ENCODE measurements around the gene RUNDC3A. TPM values are rescaled to one million over a fixed set of nuclear protein-coding genes. Genes with fewer than 3 reads are reported as not detected.

Gene RUNDC3A
- total RNA-seq, 1 donor from 2014 or later: 0.45 TPM

DNA sequence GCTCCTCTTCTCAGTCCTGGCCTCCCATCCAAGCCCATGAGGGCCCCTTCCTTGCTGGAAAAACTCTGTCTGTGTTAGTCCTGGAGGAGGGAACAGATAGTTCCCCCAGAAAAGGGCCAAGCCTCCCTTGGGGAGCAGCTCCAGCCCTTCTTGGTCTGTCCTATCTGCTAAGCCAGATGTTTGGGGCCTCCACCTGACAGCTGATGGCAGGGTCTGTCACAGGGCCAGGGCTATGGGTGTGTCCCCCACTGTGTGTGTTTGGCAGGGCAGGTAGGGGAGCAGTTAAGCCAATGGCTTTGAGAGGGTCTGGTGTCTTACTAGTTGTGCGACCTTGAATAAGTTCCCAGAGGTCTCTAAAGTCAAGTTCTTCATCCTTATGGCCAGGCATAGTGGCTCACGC is 26.8 kb upstream of the RUNDC3A start:
- intact Hi-C loops (cut with micrococcal nuclease): no loop called here
- DNase-seq: no peak

DNA sequence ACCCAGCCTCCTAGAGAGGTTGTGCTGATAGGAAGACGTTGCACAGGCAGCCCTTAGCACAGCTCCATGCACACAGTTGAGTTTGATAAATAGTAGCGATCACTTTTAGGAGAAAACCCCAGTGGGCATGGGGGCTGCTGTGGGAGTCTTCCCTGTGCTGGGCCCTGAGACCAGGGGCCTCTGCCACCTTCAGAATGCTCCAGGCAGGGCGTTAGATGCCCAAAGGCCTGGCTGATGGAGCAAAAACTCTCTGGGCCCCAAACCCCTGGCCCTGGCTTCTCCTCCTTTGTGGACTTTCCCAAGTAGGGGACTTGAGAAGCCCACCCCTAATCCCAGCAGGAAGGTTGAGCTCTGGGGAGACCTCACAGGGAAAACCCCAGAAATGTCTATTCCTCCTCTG is 26.1 kb upstream of the RUNDC3A start:
- no peak for DNase-seq
- intact Hi-C loops (cut with micrococcal nuclease): no loop called here
- ATAC-seq: no peak

More for the DNA sequence above, 26.8 kb upstream of the RUNDC3A start:
- no peak for ATAC-seq

DNA sequence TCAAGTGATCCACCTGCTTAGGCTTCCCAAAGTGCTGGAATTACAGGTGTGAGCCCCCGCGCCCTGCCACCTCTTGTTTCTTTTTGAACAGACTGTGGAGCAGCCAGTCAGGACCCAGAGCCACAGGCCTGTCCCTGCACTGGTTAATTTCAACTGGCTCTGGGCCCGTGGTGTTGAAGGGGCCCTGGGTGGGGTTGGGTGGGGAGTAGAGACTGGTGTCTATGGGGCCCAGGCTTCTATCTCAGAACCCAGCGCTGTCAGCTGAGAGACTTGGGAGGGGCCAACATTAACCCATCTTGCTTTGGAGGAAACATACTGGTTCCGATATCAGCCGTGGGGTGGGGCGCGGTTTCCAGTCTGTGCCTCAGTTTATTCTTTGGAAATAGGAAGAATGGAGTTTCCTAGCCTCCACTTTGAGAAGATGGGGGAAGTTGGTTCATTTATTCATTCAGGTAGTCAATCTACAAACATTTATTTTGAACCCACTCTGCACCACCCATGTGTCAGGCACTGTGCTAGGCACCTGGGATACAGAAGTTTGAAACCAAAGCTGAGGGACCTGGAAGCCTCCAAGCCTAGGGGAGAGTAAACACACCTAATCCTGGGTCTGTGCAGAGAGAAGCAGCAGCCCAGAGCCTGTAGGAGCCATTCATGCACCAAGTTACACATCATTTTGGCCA is 24.9 kb upstream of the RUNDC3A start:
- ATAC-seq (no peak), DNase-seq (no peak)
- intact Hi-C loops (cut with micrococcal nuclease): no loop called here

DNA sequence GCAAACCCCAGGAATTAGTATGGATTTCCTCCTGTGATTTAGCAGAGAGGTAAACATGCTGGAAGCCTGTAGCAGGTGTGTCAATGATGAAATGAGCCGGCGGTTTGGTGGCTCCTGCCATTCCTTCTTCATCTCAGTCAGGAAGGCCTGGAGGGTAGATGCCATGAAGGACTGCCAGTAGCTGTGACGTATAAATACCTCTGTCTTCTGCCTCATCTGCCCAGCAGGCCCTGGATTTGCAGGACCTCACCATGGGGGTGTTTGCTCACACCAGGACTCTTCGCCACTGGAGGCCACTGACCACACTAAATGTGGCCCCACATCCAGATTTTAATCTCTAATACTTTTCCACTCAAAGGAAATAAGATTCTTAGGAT is 24.4 kb upstream of the RUNDC3A start:
- no peak for ATAC-seq
- intact Hi-C loops (cut with micrococcal nuclease): no loop called here

DNA sequence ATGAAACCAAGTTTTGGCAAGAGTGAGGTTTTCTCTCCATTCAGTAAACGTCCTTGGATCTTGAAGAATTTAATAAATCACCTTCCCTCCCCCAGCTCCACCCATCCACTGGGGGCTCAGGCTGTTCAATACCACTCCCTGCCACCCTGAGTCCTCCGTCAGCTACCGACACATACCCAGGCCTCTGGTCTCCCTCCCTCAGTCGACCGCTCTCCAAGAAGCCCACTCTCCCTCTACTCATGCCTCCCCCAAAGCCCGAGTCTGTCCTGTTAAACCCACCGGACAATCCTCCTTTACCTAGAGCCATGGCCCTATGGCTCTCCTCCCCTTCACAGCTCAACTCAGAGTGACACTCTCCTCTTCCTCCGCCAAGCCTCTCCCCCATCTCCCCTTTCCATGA is 20.8 kb upstream of the RUNDC3A start:
- DNase-seq (no peak), ATAC-seq (no peak)
- intact Hi-C loops (cut with micrococcal nuclease): no loop called here

More for the DNA sequence above, 24.4 kb upstream of the RUNDC3A start:
- no peak for DNase-seq

DNA sequence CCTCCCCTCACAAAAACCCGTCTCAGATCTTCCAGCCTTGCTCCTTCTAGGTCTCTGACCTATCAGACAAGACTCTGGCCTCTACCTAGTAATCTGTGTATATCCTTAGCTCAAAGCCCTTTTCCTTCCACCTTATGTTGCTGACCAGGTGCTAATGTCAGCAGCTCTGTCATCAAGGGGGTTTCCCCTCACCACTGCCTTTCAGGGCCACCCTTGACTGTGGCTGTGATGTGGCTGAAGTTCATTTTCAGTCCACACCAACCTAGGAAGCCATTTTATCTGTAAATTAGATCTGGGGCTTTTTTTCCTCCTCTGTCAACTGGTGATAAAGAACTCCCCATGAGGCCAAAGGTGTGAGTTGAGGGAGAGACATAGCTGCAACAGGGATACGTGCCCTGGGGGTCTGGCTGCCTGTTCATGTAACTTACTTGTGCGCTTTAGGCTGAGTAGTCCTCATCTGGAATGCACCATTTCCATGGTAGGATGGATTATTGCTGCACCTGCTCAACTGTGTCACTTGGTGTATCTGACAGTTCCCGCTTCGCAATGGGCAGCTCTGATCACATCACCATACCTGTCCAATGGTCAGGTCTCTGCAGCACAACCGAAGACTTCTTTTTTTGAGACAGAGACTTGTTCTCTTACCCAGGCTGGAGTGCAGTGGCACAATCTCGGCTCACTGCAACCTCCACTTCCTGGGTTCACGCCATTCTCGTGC is 14.7 kb upstream of the RUNDC3A start:
- no peak for ATAC-seq
- no peak for DNase-seq
- intact Hi-C loops (cut with micrococcal nuclease): no loop called here

DNA sequence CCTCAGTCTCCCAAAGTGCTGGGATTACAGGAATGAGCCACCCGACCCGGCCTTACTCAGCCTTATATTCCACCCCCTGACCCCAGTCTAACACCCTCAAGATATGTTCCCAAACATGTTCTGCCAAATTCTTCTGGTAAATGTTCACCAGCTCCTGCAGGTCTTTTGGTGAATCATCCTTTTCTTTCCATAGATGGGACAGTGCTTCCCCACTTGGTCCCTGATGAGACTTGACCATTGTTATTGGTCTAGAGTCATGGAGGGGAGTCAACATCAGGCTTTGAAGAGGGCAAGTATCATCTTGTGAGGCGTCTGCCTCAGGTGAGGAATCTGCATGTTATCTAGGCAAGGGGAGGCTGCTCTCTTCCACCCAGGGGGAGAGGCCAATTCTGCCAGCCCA is 10.4 kb upstream of the RUNDC3A start:
- intact Hi-C loops (cut with micrococcal nuclease): no loop called here
- DNase-seq (no peak), ATAC-seq (no peak)

DNA sequence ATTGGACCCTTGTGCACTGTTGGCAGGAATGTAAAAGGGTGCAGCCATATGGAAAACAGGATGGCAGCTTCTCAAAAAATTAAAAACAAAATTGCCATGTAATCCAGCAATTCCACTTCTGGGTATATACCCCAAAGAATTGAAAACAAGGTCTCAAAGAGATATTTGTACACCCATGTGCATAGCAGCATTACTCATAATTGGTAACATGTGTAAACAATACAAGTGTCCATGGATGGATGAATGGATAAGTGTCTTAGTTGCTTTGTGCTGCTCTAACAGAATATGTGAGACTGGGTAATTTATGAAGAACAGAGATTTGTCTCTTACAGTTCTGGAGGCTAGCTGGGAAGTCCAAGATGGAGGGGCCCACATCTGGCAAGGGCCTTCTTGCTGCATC is 3.8 kb upstream of the RUNDC3A start:
- DNase-seq (no peak), ATAC-seq (no peak)
- intact Hi-C loops (cut with micrococcal nuclease): no loop called here

DNA sequence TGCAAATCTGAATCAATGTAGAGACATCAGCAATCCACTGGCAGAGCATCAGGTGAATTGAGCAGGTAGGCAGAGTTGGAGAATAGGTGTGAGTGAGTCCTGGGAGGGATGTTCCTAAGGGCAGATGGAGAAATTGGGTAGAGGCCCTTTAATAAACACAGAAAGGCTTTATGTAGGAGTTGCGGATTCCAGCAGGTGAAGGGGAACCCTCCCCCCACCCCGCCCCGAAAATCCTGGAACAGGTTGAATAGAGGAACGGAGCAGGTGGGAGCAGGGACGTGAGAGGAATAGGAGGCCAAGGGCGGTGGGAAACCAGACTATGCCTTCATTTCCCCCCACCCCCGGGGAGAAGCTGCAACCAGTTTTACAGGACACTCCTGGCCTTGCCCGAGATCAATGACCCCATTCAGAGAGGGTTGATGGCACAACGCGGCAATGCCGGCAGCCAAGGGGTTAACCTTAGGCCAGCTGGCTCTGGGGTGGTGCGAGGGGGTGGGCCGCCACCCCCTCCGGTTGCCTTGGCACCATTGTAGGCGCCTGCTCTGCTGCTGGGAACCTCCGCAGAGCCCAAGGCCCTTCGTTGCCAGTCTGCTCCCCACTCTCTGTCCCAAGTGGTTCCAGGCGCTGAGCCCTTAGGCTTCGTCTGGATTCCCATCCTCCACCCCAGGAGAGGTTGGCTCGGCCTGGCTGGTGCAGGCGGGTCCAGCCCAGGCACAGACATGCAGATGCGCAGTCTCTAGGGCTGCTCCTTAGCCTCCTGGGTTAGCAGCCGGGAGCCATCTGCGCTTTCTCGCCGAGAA is 814 bp upstream of the RUNDC3A start:
- ATAC-seq (peak; percentile 79), DNase-seq (peak; percentile 56)
- intact Hi-C loops (cut with micrococcal nuclease): no loop called here

DNA sequence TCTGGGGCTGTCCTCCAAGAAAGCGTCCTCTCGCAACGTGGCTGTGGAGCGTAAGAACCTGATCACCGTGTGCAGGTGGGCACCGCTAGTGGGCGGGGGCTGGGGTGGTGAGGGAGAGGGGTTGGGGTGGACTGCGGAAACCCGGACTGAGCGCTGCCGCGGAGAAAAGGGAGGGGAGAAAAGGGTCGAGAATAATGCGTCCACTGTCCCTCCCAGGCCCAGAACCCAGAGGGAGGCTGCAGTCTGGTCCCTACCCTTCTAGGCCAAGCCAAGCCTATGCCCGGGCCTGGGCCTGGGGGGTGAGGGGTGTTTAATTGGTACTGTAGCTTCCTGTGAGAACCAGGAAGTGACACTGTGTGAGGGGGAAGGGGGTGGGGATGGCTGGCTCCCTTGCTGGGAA is 464 bp downstream of the RUNDC3A start:
- ATAC-seq: peak; percentile 8
- DNase-seq: no peak
- intact Hi-C loops (cut with micrococcal nuclease): no loop called here

DNA sequence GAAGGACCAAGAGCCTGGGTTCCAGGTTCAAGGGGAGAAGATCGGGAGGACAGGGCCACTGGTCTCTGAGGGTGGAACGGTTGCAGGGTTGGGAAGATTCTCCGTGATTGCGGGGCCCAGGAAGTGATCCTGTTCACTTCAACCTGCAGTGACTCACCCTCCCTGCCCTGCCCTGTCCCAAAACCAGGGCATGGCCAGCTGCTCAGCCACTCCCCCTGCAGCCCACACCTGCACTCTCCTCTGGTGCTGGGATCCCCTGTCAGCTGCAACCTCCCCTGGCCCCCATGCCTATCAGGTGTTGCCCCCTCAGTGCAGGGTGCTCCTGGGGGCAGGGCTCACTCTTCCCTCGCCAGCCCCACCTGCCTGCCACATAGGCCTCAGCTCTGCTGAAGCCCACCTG is 1.1 kb downstream of the RUNDC3A start:
- ATAC-seq (no peak), DNase-seq (no peak)
- intact Hi-C loops (cut with micrococcal nuclease): no loop called here

DNA sequence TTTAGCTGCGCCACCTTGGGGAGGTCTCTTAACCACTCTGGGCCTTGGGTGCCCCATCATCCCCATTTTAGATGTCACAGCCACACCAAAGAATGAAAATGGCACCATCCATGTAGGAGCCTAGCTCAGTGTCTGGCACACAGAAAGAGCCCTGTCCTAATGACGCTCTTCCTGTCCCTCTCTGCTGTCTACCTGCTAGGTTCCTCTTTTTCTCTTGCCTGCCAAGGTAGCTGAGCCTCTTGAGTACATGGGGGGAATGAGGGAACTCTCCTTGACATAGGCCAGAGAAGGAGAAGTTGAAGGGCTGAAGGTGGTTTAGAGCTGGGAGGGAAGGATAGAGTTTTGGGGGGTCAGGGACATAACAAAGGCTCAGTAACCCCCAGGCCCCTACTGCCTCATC is 1.8 kb downstream of the RUNDC3A start:
- ATAC-seq (no peak), DNase-seq (no peak)
- intact Hi-C loops (cut with micrococcal nuclease): no loop called here

DNA sequence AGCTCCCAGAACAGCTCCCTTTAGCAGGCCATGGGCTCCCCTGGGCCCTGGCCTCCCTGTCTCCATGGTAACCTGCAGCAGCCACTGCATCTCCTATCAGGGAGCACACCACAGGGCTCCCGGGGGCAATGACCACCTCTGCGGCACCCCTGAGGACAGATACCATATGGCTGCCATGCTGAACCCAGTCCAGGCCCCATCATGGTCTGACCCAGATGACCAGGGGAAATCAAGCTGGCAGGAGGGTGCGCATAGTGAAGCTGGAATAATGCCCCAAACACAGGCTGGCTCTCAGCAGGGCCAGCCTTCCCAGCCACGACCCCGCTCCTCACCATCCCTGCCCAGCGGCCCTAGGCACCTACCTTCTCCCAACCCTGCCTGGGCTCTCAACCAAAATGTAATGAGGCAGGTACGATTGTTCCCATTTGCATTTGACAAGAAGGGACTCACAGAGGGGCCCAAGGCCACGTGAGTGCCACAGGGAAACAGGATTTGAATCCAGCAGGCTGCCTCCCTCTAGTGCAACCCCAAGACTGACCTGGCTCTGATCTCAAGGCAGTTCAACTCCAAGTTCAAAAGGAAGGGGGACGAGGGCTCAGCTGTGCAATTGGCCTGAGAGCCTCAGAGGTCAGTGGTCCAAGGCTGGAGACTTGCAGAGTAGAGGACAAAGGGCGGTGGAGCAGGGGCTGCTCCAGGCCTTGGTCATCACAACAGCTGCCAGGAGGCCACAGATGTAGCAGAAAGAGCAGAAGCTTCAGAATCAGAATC is 2.4 kb downstream of the RUNDC3A start:
- DNase-seq: no peak
- intact Hi-C loops (cut with micrococcal nuclease): no loop called here
- ATAC-seq: no peak

DNA sequence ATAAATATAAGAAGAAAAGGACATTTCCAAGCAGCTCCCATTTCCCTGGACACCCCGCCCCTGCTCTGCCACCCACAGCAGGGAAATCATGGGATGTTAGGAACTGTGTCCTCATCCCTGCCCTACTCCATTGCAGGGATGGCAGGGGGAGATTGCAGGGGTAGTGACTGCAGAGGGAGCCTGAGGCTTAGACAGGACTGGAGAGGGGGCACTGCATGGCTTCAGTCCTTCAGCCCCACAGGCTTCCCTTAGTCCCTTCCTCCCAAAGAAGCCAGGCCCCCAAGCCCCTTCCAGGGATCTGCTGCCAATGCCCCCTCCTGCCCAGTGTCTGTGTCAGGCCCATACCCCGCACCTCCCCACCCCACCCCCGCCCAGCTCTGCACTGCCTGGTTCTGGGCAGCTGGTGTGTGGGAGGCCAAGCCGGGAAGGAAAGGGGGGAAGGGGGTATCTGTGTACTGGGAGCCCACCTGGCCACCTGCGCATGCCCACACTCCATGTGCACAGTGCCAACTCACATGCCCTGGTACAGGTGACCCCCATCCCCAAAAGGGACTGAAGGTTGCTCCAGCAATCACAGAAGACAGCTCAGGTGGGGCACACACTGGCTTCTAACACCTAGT is 3.3 kb downstream of the RUNDC3A start:
- intact Hi-C loops (cut with micrococcal nuclease): no loop called here
- no peak for ATAC-seq
- DNase-seq: no peak

DNA sequence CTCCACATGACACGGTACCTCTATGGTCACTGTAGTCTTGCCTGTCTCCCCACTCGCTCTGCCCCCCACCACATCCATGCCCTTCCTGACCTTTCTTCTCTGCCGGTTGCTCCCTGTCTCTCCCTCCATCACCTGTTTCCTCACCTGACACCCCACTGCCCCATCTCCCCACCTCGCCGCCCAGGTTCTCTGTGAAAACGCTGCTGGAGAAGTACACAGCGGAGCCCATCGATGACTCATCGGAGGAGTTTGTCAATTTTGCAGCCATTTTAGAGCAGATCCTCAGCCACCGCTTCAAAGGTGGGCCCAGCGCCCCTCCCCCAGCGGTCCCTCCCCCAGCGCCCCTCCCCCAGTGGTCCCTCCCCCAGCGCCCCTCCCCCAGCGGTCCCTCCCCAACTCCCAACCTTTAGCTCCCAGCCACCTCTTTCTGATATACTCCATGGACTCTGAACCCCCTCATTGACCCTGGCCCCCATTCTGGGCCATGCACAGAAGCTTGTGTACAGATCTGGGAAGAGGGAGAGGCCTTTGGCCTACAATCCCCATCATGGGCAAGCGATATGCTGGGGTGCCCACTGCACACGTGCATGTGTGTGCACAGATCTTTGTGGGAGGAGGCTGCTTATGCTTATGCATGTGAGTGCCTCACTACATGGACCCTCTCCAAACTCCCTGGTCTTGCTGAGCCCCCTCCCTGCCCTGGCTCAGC is 4.1 kb downstream of the RUNDC3A start:
- intact Hi-C loops (cut with micrococcal nuclease): no loop called here
- ATAC-seq (no peak), DNase-seq (no peak)

DNA sequence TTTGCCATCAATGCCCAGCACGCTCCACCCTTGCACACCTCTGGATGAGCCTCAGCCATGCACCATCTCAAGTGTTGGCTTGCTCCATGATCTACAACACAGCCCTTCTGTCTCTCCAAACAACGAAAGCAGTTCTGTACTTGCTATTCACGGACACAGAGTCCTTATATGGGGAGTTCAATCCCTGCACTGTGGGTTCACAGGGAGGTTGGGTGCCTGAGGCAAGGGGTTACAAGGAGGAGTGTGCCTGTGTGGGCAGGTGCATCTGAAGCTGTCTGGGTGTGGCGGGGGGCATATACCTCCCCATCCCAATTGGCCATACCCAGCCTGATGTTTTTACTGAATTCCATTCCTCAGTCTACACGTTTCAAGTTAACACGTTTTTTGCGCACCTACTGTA is 5.6 kb downstream of the RUNDC3A start:
- intact Hi-C loops (cut with micrococcal nuclease): no loop called here
- DNase-seq: no peak
- no peak for ATAC-seq

DNA sequence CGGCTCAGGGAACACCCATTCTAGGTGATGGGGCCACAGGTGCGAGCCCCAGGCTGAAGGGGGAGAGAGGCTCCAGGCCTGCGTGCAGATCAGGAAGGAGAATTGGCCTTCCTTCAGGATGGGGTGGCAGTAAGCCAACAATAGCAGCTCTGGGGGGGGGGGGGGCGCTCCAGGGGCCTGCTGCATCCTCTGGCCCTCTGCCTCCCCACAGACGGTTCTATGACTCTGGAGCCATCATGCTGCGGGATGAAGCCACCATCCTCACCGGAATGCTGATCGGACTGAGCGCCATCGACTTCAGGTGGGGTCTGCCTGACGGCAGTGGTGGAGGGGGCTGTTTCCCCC is 6.1 kb downstream of the RUNDC3A start:
- intact Hi-C loops (cut with micrococcal nuclease): no loop called here
- no peak for ATAC-seq

DNA sequence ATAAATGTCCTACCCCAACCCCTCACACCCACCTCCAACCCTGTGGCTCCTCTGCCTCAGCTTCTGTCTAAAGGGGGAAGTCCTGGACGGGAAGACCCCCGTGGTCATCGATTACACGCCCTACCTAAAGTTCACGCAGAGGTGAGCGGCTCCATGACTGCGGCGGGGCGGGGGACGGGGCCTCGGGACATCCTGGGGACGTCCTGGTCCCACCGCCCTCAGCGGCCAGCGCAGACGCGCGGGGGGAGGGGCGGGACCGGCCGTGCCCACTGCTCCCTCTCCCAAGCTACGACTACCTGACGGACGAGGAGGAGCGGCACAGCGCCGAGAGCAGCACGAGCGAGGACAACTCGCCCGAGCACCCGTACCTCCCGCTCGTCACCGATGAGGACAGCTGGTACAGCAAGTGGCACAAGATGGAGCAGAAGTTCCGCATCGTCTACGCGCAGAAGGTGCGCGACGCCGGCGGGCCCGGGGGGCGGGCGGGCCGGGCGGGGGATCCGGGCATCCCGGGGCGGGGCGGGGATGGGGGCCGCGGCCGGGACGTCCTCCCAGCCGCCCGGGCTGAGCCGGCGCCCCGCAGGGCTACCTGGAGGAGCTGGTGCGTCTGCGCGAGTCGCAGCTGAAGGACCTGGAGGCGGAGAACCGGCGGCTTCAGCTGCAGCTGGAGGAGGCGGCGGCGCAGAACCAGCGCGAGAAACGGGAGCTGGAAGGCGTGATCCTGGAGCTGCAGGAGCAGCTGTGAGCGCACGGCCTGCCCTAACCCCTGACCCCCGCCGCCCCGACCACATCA is 6.7 kb downstream of the RUNDC3A start:
- ATAC-seq (no peak), DNase-seq (no peak)
- intact Hi-C loops (cut with micrococcal nuclease): no loop called here

More for the DNA sequence above, 6.1 kb downstream of the RUNDC3A start:
- DNase-seq: no peak

Measured in left ventricle myocardium superior (tissue), 1 donor.